ENCODE results near the gene NFIA. TPM values are rescaled to one million over a fixed set of nuclear protein-coding genes. Genes with fewer than 3 reads are reported as not detected.
A peak's percentile ranks its signal among the peaks of the same experiment; 100 is the strongest.

Gene NFIA
- total and polyA plus RNA-seq, 9 of the 15 experiments (the other 6 are each of a cell fraction or from before 2014, with no cell fraction given): 5.3 to 24.9 (median 9.8) TPM

DNA sequence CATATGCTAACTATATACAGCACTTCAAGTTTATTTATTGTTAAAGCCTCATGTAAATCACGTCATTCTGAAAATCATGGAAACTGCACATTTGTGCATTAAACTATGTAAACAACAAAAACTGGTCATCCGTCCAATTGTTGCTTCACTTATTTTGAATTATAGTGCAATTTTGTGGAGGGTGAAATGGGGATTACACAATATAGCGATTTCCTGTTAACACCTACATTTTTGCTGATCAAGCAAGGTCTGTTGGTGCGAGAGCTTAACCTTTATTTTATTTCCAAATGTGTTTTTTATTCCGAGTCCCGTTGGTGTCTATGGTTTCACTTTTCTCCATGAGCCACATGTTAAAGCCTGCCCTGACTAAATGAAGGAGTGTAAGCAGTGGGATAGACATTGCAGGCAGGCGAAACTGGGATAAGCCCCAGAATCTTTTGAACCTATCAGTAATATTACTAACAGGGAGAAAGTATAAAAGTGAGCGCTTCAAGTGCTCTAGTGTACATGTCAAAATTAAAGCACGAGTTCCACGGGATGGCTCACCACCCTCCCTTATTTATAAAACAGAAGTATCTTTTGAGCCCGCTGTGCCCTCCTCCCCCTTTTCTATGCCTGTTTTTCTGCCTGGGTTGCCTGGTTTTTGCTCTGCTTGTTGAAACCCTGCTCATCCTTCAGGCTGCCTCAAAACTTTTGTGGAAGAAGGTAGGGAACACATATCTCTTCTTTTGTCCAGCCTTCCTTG, 120.7 kb downstream of the NFIA start (continued):
- TF ChIP-seq, protein P1, sequence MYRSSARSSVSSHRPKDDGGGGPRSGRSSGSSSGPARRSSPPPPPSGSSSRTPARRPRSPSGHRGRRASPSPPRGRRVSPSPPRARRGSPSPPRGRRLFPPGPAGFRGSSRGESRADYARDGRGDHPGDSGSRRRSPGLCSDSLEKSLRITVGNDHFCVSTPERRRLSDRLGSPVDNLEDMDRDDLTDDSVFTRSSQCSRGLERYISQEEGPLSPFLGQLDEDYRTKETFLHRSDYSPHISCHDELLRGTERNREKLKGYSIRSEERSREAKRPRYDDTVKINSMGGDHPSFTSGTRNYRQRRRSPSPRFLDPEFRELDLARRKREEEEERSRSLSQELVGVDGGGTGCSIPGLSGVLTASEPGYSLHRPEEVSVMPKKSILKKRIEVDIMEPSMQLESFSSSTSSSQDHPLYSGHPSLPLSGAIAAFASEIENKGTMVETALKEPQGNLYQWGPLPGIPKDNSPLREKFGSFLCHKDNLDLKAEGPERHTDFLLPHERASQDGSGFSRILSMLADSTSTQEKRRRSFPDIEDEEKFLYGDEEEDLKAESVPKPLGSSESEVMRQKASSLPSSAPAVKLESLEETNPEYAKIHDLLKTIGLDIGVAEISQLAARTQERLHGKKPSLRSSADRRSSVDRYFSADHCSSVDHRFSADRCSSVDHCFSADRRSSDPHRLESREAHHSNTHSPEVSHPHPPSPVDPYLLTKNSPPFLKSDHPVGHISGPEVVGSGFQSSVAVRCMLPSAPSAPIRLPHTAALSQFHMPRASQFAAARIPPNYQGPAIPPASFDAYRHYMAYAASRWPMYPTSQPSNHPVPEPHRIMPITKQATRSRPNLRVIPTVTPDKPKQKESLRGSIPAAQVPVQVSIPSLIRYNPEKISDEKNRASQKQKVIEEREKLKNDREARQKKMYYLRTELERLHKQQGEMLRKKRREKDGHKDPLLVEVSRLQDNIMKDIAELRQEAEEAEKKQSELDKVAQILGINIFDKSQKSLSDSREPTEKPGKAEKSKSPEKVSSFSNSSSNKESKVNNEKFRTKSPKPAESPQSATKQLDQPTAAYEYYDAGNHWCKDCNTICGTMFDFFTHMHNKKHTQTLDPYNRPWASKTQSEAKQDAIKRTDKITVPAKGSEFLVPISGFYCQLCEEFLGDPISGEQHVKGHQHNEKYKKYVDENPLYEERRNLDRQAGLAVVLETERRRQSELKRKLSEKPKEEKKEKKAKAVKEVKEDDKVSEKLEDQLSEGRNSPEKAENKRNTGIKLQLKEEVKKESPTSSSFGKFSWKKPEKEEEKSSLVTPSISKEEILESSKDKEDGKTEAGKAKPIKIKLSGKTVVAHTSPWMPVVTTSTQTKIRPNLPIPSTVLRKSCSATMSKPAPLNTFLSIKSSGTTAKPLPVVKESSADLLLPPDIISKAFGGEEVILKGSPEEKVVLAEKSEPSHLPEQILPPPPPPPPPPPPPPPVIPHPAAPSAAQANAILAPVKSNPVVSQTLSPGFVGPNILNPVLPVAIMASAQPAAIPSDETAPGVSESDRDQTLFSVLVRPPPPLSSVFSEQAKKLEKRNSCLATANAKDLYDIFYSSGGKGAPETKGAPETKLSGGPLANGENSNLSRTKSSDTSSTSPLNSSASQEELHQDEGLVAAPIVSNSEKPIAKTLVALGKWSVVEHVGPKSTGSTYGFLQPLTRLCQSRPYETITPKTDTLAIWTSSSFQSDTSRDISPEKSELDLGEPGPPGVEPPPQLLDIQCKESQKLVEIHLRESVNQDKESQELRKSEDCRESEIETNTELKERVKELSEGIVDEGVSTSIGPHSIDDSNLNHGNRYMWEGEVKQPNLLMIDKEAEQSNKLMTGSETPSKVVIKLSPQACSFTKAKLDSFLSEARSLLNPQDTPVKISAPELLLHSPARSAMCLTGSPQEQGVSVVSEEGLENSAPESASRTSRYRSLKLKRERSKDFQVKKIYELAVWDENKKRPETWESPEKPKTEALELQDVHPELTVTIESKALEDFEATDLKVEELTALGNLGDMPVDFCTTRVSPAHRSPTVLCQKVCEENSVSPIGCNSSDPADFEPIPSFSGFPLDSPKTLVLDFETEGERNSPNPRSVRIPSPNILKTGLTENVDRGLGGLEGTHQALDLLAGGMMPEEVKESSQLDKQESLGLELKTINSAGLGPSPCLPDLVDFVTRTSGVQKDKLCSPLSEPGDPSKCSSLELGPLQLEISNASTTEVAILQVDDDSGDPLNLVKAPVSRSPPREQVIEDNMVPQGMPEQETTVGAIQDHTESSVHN (IDR thresholded peaks at IDR 0.05; ENCODE audit: borderline replicate concordance in 1 of 2, low read depth in 1 of 2): no peak
- no peak for TF ChIP-seq CCAR2 (IDR thresholded peaks at IDR 0.05; ENCODE audit: low read depth, low read length)
- TF ChIP-seq ZNF316 (IDR thresholded peaks at IDR 0.05): peak; percentile 92
- TF ChIP-seq CEBPG (CRISPR knock-in tag; IDR thresholded peaks at IDR 0.05): peak; percentile 19; the same call in 1 of the 2 replicates
- TF ChIP-seq CEBPG (tag; conservative IDR thresholded peaks at IDR 0.05 in 1 of 2, IDR thresholded peaks at IDR 0.05 in 1 of 2): peak; percentile 77 to 78
- no peak for TF ChIP-seq RBBP5 (IDR thresholded peaks at IDR 0.05; ENCODE audit: borderline replicate concordance, insufficient read depth, low read length, poor library complexity, severe bottlenecking)
- TF ChIP-seq C11orf30 (IDR thresholded peaks at IDR 0.05; ENCODE audit: low read depth): peak; percentile 85
- no peak for TF ChIP-seq ZNF146 (CRISPR knock-in tag; IDR thresholded peaks at IDR 0.05; ENCODE audit: unreplicated experiment)
- TF ChIP-seq, protein P2, sequence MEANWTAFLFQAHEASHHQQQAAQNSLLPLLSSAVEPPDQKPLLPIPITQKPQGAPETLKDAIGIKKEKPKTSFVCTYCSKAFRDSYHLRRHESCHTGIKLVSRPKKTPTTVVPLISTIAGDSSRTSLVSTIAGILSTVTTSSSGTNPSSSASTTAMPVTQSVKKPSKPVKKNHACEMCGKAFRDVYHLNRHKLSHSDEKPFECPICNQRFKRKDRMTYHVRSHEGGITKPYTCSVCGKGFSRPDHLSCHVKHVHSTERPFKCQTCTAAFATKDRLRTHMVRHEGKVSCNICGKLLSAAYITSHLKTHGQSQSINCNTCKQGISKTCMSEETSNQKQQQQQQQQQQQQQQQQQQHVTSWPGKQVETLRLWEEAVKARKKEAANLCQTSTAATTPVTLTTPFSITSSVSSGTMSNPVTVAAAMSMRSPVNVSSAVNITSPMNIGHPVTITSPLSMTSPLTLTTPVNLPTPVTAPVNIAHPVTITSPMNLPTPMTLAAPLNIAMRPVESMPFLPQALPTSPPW (CRISPR knock-in tag; IDR thresholded peaks at IDR 0.05): no peak
- no peak for TF ChIP-seq ZNF561 (CRISPR knock-in tag; conservative IDR thresholded peaks at IDR 0.05)
- TF ChIP-seq ZNF140 (CRISPR knock-in tag; IDR thresholded peaks at IDR 0.05): no peak
- TF ChIP-seq SMAD4 (CRISPR knock-in tag; conservative IDR thresholded peaks at IDR 0.05): no peak
- no peak for TF ChIP-seq ZKSCAN3 (CRISPR knock-in tag; IDR thresholded peaks at IDR 0.05)
- TF ChIP-seq CEBPB (tag; IDR thresholded peaks at IDR 0.05): peak; percentile 91
- TF ChIP-seq MAFG (tag; conservative IDR thresholded peaks at IDR 0.05): peak; percentile 78
